Stimulated activated CD8-positive, alpha-beta memory T cell treated with anti-CD3 and anti-CD28 coated beads, Interleukin-4, amount 100 ng/mL, for 4 hours (primary cell): Measurements from ENCODE around the gene CDIPT.
"Not testable (repeated sequence)": the region's sequence is repeated elsewhere in the genome, so short reads cannot be mapped to it uniquely, and the experiment has no call there.

Experiments
- DNase-seq, 2 donors: peaks; one replicate each; pipeline ENCODE4 v3.0.0-alpha.2; 2020; ENCODE audit warnings: low read depth in 2 of 2, low spot score in 1 of 2

CDIPT gene, protein sequence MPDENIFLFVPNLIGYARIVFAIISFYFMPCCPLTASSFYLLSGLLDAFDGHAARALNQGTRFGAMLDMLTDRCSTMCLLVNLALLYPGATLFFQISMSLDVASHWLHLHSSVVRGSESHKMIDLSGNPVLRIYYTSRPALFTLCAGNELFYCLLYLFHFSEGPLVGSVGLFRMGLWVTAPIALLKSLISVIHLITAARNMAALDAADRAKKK

DNA sequence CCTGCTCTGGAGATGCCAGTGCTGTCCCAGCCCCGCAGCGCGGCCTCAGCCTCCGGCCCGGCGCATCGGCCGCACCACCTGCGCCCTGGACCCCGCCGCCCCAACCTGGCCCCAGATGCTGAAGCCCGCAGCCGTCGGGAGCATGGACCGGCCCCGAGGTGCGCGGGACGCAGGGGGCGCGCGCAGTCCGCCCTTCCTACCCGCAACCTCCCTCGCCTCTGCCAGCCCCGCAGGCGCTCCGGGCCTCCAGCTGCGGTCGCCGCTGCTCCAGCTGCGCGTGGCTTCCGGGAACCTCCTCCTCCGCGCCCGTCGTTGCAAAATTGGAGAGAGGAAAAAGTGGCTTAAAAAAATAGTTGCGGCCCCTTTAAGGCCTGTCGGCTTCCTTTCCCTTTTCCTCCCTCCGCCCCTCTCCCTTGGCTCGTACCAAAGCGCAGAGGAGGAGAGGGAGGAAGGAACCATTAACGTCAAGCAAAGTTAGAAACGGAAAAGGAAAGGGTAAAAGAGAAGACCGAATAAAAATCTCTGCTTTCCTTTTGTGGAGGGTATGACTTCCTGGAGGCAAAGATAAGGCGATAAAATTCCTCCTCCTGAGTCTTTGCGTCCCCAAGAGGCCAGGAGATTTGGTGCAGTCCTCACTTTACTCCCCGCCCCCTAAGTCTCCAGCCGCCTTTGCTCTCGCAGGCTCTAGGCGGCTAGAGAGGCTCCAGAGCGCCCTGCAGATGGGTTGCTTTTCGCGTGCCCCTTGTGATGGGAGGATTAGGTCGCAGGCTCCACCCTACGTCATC is at the start of gene CDIPT:
Gene CDIPT, minus strand, starts transcription at position 343 of the 785 bp plus-strand sequence. CDS start 369 bp downstream, outside the sequence.
- DNase-seq = peak; percentile 84

DNA sequence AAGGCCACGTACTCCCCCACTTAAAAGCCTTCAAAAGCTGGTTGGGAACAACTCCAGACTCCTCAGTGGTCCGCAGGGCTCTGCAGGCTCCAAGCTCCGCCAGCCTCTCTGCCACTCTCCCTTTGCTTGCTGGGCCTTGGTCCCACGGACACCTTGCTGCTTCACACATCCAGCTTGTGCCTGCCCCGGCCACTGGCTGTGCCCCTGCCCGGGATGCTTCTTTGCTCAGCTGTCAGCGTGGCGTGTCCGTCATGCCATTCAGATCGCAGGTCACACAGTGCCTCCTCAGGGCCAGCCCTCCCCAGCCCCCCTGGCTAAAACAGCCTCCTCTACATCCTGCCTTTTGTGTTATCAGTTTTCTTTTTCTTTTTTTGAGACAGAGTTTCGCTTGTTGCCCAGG is 49.1 kb upstream of the CDIPT start:
- no peak for DNase-seq

DNA sequence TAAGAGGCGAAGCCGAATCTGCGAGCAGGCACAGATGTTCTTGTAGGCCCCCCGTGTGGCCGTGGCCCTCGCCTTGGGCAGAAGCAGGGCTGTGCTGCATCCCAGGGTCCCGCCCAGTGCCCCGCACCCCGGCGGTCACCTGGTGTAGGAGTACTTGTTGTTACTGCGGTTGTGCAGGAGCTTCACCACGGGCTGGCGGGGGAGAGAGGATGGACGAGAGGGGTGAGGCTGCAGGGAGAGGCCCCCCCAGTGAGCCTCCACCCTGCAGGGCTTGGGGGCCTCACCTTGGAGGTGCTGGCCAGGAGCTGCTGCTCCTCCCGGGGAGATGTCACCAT is 48.6 kb upstream of the CDIPT start:
- DNase-seq = no peak

DNA sequence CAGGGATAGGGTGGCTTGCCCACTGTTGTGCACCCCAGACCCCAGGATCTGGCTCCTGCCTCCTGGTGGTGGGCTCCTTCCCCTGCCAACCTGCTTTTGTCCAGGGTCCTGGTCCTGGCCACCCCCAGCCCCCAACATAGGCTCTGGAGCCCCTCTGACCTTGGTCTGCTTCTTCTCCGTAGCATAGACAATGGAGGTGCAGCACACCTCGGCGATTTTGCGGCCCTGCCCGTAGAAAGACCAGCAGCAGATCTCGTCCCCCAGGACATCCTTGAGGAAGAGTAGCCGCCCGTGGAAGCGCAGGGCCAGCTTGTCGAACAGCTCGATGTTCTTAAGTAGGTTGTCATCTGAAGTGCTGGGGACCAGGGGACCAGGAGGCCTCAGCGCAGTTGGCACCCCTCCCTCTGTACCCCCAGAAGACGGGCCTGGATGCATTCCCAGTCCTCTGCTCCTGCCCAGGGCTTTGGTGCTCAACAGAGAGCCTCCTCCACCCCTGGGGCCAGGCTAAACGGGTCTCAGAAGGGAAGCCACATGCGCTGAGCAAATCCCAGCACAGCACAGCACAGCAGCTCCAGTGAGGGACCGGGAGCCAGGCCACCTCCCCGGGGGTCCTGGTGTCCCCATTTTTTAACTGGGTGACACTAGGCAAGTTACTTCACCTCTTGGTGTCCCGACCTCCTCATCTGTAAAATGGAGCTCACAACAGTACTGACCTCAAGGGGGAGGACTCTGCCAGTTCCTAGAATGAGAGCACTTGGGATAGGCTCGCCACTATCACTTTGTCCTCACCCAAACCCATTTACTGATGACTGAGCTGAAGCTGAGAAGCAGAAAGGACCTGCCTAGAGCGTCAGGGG is 48.0 kb upstream of the CDIPT start:
- DNase-seq = no peak

DNA sequence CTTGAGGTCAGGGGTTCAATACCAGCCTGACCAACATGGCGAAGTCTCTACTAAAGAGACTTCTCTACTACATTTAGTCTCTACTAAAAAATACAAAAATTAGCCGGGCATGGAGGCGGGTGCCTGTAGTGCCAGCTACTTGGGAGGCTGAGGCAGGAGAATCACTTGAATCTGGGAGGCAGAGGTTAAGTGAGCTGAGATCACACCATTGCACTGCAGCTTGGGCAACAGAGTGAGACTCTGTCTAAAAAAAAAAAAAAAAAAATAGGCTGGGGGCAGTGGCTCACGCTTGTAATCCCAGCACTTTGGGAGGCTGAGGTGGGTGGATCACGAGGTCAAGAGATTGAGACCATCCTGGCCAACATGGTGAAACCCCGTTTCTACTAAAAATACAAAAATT is 46.8 kb upstream of the CDIPT start:
- not testable (repeated sequence) for DNase-seq

DNA sequence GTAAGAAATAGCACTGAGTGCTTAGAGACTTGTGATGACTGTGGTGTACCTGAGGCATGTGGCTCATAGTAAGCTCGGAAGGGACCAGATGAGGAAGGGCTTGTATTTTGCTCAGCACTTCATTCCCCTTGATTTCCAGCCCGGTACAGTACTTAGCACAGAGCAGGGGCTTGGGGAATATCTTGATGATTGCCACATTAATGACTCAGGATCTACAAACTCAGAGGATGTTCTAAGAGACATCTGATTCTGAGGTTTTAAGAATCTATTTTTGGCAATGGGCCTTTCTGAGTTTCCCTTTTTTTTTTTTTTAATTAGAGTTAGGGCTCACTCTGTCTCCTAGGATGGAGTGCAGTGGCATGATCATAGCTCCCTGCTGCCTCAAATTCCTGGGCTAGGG is 46.4 kb upstream of the CDIPT start:
- DNase-seq = no peak

DNA sequence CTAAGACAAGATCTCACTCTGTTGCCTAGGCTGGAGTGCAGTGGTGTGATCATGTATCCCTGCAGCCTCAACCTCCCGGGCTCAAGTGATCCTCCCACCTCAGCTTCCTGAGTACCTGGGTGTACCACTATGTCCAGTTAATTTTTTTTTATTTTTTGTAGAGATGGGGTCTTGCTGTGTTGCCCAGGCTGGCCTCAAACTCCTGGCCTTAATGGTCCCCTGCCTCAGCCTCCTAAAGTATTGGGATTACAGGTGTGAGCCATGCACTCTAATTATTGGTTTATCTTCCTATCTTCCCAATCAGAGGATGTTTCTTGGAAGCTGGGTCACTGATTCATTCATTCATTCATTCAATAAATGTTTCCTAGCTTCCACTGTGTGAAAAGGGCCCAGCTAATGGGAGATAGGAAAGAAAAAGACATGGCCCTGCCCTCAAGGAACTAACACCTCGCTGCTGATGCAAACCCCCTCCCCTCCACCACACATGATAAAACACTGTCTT is 45.7 kb upstream of the CDIPT start:
- no peak for DNase-seq

DNA sequence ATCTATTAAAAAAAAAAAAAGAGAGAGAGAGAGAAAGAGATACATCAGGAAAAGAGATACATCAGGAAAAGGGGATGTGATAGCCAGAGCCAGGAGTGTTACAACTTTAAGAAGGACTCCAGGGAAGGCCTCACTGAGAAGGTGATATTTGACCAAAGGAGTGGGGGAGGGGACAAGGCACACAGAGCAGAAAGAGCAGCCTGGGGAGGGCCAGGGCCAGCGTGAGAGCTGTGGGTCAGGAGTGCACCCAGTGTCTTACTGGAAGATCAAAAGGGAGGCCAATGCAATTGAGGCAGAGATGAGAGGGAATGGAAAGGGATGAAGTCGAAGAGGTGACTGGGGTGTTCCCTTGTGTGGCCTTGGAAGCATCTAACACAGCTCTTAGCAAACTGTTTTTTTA is 44.9 kb upstream of the CDIPT start:
- DNase-seq = no peak

DNA sequence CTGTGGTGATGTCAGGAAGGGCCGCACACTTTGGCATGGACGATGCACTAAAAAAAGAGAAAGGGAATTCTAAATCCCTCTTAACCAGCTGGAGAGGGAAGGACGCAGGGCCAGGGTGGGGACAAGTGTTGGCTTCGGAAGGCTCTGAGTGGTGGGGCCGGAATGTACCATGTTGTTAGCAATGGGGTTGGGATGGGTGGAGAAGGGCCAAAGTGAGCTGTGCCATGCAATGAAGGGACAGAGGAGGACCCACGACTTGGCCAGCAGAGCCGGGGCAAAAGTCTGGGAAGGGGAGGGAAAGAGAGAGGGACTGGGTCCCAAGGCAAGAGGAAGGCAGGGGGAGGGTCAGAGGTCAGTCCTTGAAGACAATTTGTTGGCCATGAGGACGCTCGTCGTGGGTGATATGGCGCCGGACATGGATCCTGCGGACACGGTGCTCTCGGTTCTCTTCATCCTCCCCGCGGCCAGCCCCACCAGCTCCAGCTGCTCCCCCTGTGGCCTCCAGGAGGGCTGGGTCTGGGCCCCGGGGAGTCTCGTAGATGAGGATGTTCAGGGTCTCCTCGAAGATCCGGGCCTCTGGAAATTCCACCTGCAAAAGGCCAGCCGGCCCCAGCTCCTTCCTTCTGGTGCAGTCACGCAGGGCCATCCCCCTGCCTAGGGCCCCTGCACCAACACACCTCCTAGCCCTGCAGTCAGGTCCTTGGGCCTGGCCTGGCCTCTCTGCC is 43.7 kb upstream of the CDIPT start:
- DNase-seq = no peak

DNA sequence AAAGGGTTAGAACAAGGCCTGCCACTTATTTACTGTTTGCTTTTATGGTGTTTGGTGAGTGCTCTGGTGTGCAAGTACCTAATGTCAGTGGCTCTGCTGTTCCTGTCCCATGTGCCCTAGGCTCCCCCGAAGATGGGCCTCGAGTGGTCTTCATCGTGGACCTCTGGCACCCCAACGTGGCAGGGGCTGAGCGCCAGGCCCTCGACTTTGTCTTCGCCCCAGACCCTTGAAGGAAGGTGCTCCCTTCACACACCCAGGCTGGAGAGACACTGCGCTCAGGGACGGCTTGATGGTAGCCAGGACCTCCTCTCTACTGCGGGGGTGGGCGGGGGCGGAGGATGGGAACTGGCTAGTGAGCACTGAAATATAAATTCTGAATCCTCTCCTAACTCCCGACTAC is 42.6 kb upstream of the CDIPT start:
- DNase-seq = no peak

DNA sequence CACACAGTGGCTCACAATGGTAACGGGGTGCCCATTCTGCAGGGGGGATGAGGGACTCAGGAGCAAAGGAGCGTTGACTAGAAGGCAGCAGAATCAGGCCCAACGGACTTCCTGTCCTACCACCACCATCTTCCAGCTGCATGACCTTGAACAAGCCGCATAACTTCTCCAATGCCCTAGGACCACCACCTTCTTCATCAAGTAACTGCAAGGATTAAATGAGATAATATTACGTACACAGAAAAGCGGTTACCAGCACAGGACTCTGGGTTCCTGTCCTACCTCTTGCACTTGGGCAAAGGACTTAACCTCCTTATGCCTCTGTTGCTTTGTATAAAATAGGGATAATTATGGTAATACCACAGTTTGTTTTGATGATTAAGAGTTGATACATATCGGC is 41.9 kb upstream of the CDIPT start:
- no peak for DNase-seq

DNA sequence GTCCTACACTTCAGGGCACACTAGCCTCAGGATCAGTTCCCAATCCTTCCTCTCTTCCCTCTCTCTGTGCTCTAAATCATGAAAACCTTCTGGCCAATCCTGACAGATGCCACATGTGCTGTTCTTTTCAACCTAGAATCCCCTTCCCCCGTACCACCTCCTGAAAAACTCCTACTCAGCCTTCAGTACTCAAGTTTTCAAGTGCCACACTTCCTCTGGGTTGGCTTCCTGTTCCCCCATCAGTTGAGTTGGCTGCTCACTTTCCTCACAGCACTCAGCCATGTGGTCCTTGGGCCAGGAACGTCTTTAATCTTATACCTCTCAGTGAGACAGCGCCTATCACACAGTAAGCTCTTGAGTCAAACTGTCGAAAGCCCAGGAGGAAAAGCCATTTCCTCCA is 40.6 kb upstream of the CDIPT start:
- DNase-seq = no peak

DNA sequence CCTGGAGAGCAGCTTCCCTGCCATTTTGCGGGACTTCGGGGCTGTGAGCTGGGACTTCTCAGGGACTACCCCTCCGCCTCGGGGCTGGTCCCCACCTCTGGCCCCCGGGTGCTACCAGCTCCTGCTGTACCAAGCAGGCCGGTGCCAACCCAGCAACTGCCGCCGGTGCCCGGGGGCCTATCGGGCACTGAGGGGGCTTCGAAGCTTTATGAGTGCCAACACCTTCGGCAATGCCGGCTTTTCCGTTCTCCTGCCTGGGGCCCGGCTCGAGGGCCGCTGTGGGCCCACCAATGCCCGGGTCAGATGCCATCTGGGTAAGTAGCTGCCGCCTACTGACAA is 38.5 kb upstream of the CDIPT start:
- no peak for DNase-seq

DNA sequence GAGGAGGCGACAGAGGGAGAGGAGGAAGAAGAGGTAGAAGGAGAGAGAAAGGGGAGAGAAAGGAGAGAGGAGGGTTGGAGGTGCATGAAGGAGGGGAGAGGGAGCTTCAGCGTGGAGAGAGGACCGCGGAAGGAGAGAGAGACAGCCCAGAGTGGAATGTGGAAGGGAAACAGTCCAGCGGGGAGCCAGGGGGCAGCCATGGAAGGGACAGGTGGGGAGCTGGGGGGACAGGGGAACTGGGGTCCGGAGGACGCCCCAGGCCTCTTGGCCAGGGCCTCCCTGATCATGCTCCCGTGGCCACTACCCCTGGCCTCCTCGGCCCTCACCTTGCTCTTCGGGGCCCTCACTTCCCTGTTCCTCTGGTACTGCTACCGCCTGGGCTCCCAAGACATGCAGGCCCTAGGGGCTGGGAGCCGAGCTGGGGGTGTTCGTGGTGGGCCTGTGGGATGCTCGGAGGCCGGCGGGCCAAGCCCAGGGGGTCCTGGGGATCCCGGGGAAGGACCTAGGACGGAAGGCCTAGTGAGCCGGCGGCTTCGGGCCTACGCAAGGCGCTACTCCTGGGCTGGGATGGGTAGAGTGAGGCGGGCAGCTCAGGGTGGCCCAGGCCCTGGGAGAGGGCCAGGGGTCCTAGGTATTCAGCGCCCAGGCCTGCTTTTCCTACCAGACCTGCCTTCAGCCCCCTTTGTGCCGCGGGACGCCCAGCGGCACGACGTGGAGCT is 38.0 kb upstream of the CDIPT start:
- no peak for DNase-seq

DNA sequence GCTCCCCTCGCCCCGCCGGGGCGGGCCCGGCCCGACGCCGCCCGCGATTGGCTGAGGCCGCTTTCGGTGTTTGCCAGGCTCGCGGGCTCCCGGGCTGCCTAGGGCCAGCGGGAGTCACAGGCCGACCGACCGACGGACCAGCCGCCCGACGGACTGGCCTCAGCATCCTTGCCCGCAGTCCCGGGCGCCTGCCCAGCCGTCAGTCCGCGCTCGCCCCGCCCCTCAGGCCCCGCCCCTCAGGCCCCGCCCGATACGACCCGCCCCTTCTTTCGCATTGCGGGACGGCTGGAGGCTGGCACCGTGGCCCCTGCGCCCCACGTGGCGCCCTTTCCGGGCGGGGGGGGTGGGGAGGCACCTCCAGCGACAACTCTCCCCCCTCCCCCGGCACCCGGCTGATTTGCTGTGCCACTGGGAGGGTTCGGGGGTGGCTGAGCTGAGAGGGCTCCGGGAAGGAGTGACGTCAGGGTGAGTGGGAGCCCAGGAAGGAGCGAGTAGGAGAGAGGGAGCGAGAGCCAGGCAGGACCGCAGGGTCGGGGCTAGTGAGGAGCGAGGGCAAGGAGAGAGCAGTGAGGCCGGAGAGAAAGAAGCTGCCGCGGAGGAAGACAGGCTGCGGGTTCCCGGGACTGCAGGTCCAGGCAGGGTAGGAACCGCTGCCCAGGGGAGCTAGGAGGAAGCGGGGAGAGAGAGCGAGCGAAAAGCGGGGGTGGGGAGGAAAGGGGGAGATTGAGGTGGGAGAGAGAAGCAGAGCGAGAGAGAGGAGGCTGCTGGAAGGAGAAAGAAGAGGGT is 37.3 kb upstream of the CDIPT start, which contains the start of gene ASPHD1:
Gene ASPHD1, plus strand, starts transcription at position 387 of the 786 bp plus-strand sequence. CDS start 484 bp downstream, outside the sequence.
- peak; percentile 15 to 34 for DNase-seq

DNA sequence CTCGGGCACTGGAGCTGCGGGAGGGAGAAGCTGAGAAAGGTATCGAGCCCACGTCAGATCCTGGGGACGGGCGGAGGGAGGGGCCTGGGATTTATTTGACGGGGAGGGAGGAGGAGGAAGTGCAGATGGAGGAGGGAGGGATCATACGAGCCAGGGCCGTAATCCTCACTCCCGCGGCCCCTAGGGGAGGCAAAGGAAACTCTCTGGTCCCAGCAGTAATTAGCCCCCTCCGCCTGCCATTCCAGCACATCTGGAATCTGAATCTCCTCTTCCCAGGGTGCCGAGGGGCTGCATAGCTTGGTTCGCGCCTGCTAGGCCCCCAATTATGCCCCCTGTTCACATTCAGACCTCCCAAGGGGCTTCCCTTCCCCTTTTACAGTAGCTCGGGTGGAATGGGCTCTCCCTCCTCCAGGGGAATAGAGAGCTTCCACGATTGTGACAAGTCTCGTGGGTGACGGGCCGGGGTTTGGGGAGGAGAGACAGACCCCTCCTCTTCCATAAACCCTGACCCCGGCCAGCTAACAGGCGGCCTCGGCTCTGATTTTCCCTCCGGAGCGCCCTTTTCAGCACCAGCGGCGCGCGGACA is 36.6 kb upstream of the CDIPT start, which contains the start of gene SEZ6L2:
Gene SEZ6L2, minus strand, starts transcription at position 35 of the 586 bp plus-strand sequence. CDS start 531 bp downstream, outside the sequence.
- peak; percentile 35 to 41 for DNase-seq

DNA sequence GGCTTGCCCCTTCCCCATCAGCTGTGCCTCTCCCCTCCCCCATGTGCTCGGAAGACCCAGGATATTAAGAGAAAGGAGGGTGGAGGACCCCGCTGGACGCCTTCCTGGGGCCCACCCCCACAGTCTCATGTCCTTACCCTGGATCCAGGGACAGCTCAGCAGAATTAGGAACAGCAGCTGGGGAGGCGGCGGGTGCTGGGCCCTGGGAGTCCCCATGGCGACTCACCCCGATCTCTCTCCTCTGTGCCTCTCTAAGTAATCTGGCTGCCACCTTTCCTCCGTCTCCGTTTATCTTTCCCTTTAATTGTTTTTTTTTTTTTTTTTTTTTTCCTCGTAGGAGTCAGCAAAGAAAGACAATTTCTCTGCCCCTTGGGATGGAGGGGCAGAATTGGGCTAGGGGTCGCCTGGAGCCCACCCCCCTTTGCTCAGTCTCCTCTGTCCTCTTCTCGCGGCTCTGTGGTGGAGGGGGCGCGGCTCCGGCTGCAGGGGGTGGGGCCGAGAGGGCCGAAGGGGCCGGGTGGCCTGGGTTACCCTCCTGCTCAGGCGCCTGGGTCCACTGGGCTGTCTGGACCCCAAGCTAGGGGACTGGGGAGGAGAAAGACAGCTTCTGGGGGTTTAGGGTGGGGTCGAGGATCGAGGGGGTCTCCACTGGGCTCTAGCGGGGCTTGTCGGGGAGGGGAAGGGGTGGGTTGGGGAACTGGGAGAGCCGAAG is 35.9 kb upstream of the CDIPT start:
- DNase-seq = no peak

DNA sequence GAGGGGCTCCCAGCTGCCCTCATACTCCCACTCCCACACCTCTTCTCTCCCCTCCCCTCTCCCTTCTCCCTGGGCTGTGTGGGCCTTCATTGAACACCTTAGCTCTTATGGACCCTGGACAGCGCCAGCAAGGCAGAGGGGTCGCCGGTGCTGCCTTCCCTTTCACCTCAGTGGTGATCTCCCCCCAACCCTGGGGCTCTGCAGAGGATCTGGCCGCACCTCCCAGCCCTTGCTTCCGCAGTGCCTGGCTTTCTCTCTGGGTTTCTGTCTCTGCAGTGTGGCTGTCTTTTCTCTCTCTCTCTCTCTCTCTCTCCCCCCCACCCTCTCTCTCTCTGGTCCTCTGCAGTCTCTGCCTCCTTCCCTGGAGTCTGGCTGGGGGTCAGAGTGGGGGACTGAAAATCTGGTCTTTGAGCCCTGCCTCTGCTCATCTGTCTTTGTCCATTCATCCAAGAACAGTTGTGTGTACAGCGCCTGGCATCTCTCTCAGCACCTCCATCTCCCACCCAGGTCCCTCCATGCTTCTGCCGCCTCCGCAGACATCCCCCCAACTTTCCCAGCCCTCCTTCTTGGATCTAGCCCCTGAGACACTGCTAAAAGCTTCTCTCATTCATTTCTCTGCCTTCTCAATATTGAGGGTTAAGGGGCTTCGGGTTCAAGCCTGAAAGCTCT is 35.2 kb upstream of the CDIPT start:
- DNase-seq = no peak
